H54 (cell line): ENCODE data around the gene ACER3.
"Not testable (repeated sequence)": the region's sequence is repeated elsewhere in the genome, so short reads cannot be mapped to it uniquely, and the experiment has no call there.

Experiments
- DNase-seq: peaks from one replicate; pipeline ENCODE4 v3.0.0; 2011; ENCODE audit warnings: low spot score, mixed read lengths; ENCODE audit not compliant: insufficient read length
- FAIRE-seq: peaks from 3 replicates; lab custom pipeline; 2011; peaks lifted over from hg19 to GRCh38; lab: Jason Lieb, UNC
- POLR2A ChIP-seq: IDR thresholded peaks from 2 replicates; pipeline ENCODE4 v1.6.1; 2011; ENCODE audit warnings: low read depth, mild to moderate bottlenecking, low read length

ACER3 gene

GRCh38 chr11:77042111-77042726 is 181.5 kb downstream of the ACER3 start:
- TF ChIP-seq POLR2A, result no peak
- FAIRE-seq, result no peak

GRCh38 chr11:77044356-77044755 is 183.6 kb downstream of the ACER3 start:
- TF ChIP-seq POLR2A, result no peak
- DNase-seq (no peak), FAIRE-seq (no peak)

More at GRCh38 chr11:77042111-77042726, 181.5 kb downstream of the ACER3 start:
- DNase-seq, result no peak

DNA sequence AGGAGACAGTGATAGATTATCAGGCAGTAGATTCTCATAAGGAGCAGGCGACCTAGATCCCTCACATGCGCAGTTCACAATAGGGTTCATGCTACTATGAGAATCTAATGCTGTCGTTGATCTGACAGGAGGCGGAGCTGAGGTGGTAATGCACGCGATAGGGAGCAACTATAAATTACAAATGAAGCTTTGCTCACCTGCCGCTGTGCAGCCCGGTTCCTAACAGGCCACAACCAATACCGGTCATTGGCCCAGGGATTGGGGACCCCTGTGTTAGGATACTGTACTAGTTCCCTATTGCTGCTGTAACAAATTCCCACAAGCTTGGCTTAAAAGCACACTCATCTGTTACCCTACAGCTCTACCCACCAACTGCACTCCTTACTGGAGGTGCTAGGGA is 184.2 kb downstream of the ACER3 start:
- no peak for TF ChIP-seq POLR2A
- FAIRE-seq, result no peak
- no peak for DNase-seq

GRCh38 chr11:77046060-77046501 is 185.4 kb downstream of the ACER3 start:
- no peak for TF ChIP-seq POLR2A
- DNase-seq, result no peak
- FAIRE-seq, result no peak

DNA sequence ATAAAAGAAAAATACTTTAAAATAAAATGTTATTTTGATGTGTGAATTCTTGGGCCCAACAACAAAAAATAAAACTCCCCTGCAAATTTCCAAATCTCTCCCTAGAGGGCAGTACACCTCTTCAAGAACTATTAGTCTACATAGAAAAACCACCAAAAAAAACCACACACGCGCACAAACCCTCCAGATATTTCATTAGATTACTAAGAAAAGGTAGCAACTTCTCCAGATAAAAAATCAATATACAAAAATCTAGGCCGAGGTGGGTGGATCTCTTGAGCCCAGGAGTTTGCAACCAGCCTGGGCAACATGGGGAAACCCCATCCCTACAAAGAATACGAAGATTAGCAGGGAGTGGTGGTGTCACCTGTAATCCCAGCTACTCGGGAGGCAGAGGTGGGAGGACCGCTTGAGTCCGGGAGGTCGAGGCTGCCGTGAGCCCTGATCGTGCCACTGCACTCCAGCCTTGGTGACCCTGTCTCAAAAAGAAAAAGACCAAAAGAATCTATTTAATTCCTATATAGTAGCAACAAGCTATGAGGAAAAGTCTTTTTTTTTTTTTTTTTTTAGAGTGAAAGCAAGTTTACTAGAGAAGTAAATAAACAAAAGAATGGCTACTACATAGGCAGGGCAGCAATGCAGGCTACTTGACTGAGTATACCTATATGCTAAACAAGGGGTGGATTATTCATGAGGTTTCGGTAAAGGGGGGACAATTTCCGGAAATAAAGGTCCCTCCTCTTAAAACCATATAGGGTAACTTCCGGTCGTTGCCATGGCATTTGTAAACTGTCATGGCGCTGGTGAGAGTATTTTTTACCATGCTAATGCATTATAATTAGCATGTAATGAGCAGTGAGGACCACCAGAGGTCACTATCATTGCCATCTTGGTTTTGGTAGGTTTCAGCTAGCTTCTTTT is 186.5 kb downstream of the ACER3 start:
- no peak for TF ChIP-seq POLR2A
- DNase-seq (peak; percentile 50), FAIRE-seq (peak; percentile 61)

DNA sequence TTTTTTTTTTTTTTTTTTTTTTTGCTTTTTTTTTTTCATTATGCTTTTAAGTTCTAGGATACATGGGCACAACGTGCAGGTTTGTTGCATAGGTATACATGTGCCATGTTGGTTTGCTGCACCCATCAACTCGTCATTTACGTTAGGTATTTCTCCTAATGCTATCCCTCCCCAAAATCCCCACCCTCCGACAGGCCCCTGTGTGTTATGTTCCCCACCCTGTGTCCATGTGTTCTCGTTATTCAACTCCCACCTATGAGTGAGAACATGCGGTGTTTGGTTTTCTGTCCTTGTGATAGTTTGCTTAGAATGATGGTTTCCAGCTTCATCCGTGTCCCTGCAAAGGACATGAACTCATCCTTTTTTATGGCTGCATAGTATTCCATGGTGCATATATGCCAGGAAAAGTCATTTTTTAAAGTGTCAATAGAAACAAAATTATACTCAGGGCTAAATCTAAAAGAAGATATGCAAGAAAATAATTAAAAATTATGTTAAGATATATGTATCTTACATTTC is 187.3 kb downstream of the ACER3 start:
- DNase-seq, FAIRE-seq: not testable (repeated sequence)

DNA sequence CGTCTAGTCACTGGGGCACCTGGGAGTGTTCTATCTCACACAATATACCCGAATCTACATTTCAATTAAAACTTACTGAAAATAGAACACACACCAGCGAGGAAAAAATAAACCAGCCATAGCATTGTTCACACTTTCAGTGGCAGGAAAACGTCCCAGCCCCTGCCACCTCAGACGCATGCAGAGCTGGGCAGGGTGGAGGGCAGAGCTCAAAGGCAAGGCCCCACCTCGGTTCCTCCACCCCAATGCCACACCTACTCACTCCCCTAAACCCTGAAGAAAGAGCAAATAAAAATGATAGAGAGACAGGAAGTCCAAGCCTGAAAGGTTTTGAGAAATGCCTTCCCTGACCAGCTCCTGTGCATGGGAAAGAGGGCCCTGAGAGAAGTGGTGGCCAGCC is 188.3 kb downstream of the ACER3 start:
- DNase-seq (no peak), FAIRE-seq (no peak)
- TF ChIP-seq POLR2A, result no peak

- DNase-seq (no peak), FAIRE-seq (no peak)
- TF ChIP-seq POLR2A, result no peak
These were observed 190.8 kb downstream of the ACER3 start for GRCh38 chr11:77051511-77051910.

GRCh38 chr11:77052518-77052917 is 191.8 kb downstream of the ACER3 start:
- no peak for FAIRE-seq
- no peak for DNase-seq
- no peak for TF ChIP-seq POLR2A

DNA sequence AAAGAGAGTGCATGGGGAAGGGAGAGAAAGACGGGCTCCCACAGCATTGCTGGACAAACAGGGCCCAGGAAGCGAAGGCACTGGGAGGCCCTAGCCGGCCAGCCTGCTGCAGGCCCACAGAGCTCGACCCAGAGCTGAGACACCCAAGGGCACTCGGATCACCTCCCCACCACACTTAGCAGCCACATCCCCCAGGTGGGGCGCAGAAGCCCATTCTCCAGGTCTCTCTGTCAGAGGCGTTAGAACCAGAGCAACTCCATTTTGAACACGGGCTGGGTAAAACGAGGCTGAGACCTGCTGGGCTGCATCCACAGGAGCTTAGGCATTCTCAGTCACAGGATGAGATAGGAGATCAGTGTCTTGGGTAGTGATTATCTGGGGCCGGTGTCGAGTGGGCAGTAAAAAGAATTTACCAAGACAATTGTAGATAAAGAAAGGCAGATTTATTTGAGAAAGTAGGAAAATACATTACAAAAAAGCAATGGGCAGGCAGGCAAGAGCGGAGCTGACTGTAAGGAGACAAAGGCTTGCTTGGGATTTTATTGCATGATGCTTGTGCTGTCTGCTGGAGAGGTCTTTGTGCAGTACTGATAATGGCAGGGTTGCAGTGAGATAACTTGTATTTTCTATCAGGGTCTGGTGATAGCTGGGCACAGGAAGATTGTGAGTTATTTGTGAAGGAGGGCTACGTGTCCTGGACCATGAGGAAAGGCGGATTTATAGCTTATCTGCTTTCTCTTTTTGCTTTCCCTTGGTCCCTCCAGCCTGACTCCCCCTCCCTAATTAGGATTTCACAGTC is 192.7 kb downstream of the ACER3 start:
- no peak for TF ChIP-seq POLR2A
- DNase-seq (no peak), FAIRE-seq (no peak)

GRCh38 chr11:77054084-77054483 is 193.4 kb downstream of the ACER3 start:
- FAIRE-seq (no peak), DNase-seq (no peak)
- TF ChIP-seq POLR2A, result no peak

GRCh38 chr11:77055101-77055561 is 194.4 kb downstream of the ACER3 start:
- FAIRE-seq, result no peak
- DNase-seq, result no peak
- no peak for TF ChIP-seq POLR2A

DNA sequence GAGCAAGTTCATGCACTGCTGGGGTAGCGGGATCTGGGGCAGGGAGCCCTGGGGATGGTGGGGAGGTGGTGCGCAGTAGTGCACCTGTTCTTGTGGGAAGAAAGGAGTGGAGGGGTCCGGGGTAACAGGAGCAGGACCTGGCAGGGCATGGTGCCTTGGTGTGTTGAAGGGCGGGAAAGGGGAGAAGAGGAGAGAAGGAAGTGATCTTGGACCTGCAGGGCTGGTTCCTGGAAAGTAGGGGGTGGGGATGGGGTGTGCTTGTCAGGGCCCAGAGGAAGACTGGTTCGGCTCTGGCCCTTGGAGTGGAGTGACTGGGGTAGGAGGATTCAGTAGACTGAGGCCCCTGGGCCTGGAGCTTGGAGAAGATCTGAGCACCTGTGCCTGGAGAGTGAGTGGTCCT is 195.2 kb downstream of the ACER3 start:
- TF ChIP-seq POLR2A, result no peak
- FAIRE-seq (no peak), DNase-seq (no peak)

- TF ChIP-seq POLR2A, result no peak
- DNase-seq (no peak), FAIRE-seq (no peak)
These were observed 196.2 kb downstream of the ACER3 start for GRCh38 chr11:77056814-77057402.
